Measurements from ENCODE around the gene B3GAT2.

DNA sequence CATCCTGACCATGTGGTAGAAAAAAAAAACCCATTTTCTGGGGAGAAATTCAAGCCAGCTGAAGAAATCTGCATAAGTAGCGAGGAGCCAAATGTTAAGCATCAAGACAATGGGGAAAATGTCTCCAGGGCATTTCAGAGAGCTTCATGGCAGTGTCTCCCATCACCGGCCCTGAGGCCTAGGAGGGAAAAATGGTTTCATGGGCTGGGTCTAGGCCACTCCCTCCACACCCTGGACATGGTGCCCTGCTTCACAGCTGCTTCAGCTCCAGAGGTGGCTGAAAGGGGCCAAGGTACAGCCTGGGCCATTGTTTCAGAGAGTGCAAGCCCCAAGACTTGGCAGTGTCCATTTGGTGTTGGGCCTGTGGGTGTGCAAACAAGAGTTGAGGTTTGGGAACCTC, 34.4 kb upstream of the B3GAT2 start:
- no peak for TF ChIP-seq TCF7L2 (IDR thresholded peaks at IDR 0.05; ENCODE audit: borderline replicate concordance, low read depth, low read length)
- TF ChIP-seq, protein P1, sequence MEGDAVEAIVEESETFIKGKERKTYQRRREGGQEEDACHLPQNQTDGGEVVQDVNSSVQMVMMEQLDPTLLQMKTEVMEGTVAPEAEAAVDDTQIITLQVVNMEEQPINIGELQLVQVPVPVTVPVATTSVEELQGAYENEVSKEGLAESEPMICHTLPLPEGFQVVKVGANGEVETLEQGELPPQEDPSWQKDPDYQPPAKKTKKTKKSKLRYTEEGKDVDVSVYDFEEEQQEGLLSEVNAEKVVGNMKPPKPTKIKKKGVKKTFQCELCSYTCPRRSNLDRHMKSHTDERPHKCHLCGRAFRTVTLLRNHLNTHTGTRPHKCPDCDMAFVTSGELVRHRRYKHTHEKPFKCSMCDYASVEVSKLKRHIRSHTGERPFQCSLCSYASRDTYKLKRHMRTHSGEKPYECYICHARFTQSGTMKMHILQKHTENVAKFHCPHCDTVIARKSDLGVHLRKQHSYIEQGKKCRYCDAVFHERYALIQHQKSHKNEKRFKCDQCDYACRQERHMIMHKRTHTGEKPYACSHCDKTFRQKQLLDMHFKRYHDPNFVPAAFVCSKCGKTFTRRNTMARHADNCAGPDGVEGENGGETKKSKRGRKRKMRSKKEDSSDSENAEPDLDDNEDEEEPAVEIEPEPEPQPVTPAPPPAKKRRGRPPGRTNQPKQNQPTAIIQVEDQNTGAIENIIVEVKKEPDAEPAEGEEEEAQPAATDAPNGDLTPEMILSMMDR (tag by site-specific recombination; IDR thresholded peaks at IDR 0.05), result no peak
- no peak for TF ChIP-seq ZBTB17 (tag by site-specific recombination; IDR thresholded peaks at IDR 0.05)
- TF ChIP-seq, protein P2, sequence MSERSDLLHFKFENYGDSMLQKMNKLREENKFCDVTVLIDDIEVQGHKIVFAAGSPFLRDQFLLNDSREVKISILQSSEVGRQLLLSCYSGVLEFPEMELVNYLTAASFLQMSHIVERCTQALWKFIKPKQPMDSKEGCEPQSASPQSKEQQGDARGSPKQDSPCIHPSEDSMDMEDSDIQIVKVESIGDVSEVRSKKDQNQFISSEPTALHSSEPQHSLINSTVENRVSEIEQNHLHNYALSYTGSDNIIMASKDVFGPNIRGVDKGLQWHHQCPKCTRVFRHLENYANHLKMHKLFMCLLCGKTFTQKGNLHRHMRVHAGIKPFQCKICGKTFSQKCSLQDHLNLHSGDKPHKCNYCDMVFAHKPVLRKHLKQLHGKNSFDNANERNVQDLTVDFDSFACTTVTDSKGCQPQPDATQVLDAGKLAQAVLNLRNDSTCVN (tag by site-specific recombination; optimal IDR thresholded peaks at IDR 0.05), result no peak
- no peak for TF ChIP-seq ZNF677 (tag by site-specific recombination; IDR thresholded peaks at IDR 0.05)
- TF ChIP-seq, protein P3, sequence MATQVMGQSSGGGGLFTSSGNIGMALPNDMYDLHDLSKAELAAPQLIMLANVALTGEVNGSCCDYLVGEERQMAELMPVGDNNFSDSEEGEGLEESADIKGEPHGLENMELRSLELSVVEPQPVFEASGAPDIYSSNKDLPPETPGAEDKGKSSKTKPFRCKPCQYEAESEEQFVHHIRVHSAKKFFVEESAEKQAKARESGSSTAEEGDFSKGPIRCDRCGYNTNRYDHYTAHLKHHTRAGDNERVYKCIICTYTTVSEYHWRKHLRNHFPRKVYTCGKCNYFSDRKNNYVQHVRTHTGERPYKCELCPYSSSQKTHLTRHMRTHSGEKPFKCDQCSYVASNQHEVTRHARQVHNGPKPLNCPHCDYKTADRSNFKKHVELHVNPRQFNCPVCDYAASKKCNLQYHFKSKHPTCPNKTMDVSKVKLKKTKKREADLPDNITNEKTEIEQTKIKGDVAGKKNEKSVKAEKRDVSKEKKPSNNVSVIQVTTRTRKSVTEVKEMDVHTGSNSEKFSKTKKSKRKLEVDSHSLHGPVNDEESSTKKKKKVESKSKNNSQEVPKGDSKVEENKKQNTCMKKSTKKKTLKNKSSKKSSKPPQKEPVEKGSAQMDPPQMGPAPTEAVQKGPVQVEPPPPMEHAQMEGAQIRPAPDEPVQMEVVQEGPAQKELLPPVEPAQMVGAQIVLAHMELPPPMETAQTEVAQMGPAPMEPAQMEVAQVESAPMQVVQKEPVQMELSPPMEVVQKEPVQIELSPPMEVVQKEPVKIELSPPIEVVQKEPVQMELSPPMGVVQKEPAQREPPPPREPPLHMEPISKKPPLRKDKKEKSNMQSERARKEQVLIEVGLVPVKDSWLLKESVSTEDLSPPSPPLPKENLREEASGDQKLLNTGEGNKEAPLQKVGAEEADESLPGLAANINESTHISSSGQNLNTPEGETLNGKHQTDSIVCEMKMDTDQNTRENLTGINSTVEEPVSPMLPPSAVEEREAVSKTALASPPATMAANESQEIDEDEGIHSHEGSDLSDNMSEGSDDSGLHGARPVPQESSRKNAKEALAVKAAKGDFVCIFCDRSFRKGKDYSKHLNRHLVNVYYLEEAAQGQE (tag by site-specific recombination; IDR thresholded peaks at IDR 0.05), result no peak
- no peak for TF ChIP-seq ZFP69B (tag by site-specific recombination; IDR thresholded peaks at IDR 0.05)
- TF ChIP-seq ZFP37 (tag by site-specific recombination; IDR thresholded peaks at IDR 0.05), result no peak
- no peak for TF ChIP-seq ZSCAN30 (tag by site-specific recombination; IDR thresholded peaks at IDR 0.05)
- no peak for TF ChIP-seq GFI1B (tag by site-specific recombination; IDR thresholded peaks at IDR 0.05)
- TF ChIP-seq BCL11B (tag by site-specific recombination; IDR thresholded peaks at IDR 0.05; ENCODE audit: low read depth), result no peak
- no peak for TF ChIP-seq BCL11A (tag by site-specific recombination; IDR thresholded peaks at IDR 0.05; ENCODE audit: low read depth)
